ENCODE results near the gene CTNND2. TPM values are rescaled to one million over a fixed set of nuclear protein-coding genes. Genes with fewer than 3 reads are reported as not detected.

CTNND2 gene
- total RNA-seq, 1 experiment from 2014 or later: 7.0 TPM

GRCh38 chr5:11251247-11251646 is 653.0 kb downstream of the CTNND2 start:
- no peak overlapping the region for H2BK5ac ChIP-seq (ENCODE audit: insufficient read length, low read length)
- no peaks in the 10 kb centered on the region for H3K79me1 ChIP-seq (ENCODE audit: insufficient read depth, low read depth, low read length, poor library complexity, severe bottlenecking)
- no peak overlapping the region for H2BK15ac ChIP-seq (ENCODE audit: low read depth, low read length)
- no peak overlapping the region for H3K9ac ChIP-seq (ENCODE audit: extremely low read depth, insufficient read length, low read length)
- no peak overlapping the region for H2BK120ac ChIP-seq (ENCODE audit: low read depth, low read length, poor library complexity, severe bottlenecking)
- H3K4me1 ChIP-seq (ENCODE audit: insufficient read depth, low read length): peaks cover 5% of the 10 kb centered on the region; the same call in 1 of the 2 replicates
- WGBS (ENCODE audit: extremely low coverage, insufficient read length, low lambda C conversion rate): no CpG with 5 or more reads among the region's 6 CpGs
- no peak overlapping the region for H2BK12ac ChIP-seq (ENCODE audit: insufficient read length, low read depth, low read length)
- no peak overlapping the region for H3K56ac ChIP-seq (ENCODE audit: insufficient read length, low read depth, low read length)
- Mint-ChIP-seq H3K9me3 (no peaks in the 10 kb centered on the region), H3K27ac (no peak overlapping the region), H3K4me3 (no peak overlapping the region), H3K27me3 (ENCODE audit: low read depth) (no peaks in the 10 kb centered on the region), H3K36me3 (ENCODE audit: insufficient read depth in 1 of 3, low read depth in 3 of 3) (no peaks in the 10 kb centered on the region), H3K4me1 (peaks cover 9 to 16% of the 10 kb centered on the region in 2 experiments)
- H3K79me2 ChIP-seq (ENCODE audit: insufficient read depth, low read length): no peaks in the 10 kb centered on the region
- no peak overlapping the region for H3K14ac ChIP-seq (ENCODE audit: insufficient read depth, low read length)
- DNase-seq: no peak
- no peaks in the 10 kb centered on the region for H3K9me3 ChIP-seq (ENCODE audit: control insufficient read depth, low read depth, low read length)
- no peak overlapping the region for H2AK5ac ChIP-seq (ENCODE audit: insufficient read length, low read length)
- no peaks in the 10 kb centered on the region for H4K20me1 ChIP-seq (ENCODE audit: control insufficient read depth, insufficient read depth, insufficient read length)
- H2BK20ac ChIP-seq (ENCODE audit: low read depth, low read length, poor library complexity, severe bottlenecking): no peak overlapping the region
- no peaks in the 10 kb centered on the region for H3K23me2 ChIP-seq (ENCODE audit: insufficient read length, low read depth, low read length, poor library complexity, severe bottlenecking)
- no peak overlapping the region for H4K8ac ChIP-seq (replicated peaks; ENCODE audit: insufficient read length, low read depth, low read length)
- no peak overlapping the region for H3K18ac ChIP-seq (ENCODE audit: insufficient read length, low read depth, low read length)
- H3K27me3 ChIP-seq (ENCODE audit: insufficient read depth, low read length): no peaks in the 10 kb centered on the region
- no peak overlapping the region for H3K27ac ChIP-seq (ENCODE audit: insufficient read length, low read depth, low read length)
- H3K4me2 ChIP-seq (ENCODE audit: insufficient read depth, insufficient read length, low read length): no peak overlapping the region
- no peak overlapping the region for H3K23ac ChIP-seq (ENCODE audit: insufficient read length, low read depth, low read length)
- no peak overlapping the region for H2AFZ ChIP-seq (ENCODE audit: low read length)
- H3K4ac ChIP-seq (ENCODE audit: low read depth, low read length): no peak overlapping the region
- no peak for TF ChIP-seq CTCF (conservative IDR thresholded peaks at IDR 0.05)
- H4K91ac ChIP-seq (ENCODE audit: insufficient read length, low read depth, low read length): no peak overlapping the region
- H3T11ph ChIP-seq (ENCODE audit: low read length): no peak overlapping the region
- H4K5ac ChIP-seq (ENCODE audit: insufficient read length, low read depth, low read length): no peak overlapping the region
